Activated T-helper 2 cell treated with anti-CD3 and anti-CD28 coated beads, Interferon-gamma antibody, Interleukin-2, Interleukin-4, amounts not matched to agents 10 μg/mL and 5 μg/mL and 100 μg/mL, durations not matched to agents 14 hours and 24 hours and 36 hours (primary cell): ENCODE measurements around the gene LAPTM4A. TPM values are rescaled to one million over a fixed set of nuclear protein-coding genes. Genes with fewer than 3 reads are reported as not detected.
"Not testable (repeated sequence)": the region's sequence is repeated elsewhere in the genome, so short reads cannot be mapped to it uniquely, and the experiment has no call there.

ENCODE experiments used
- DNase-seq: peaks from one replicate; pipeline ENCODE4 v3.0.0; 2021; ENCODE audit warnings: low spot score
- H3K27ac Mint-ChIP-seq: one replicate; pipeline ENCODE4 v1.8.0; 2021; ENCODE audit warnings: mixed read lengths
- H3K27me3 Mint-ChIP-seq: one replicate; pipeline ENCODE4 v1.8.0; 2021; ENCODE audit warnings: low read depth, mixed read lengths
- H3K36me3 Mint-ChIP-seq: one replicate; pipeline ENCODE4 v1.8.0; 2021; ENCODE audit warnings: low read depth, mixed read lengths
- H3K4me1 Mint-ChIP-seq: one replicate; pipeline ENCODE4 v1.8.0; 2021; ENCODE audit warnings: low read depth, mixed read lengths
- H3K4me3 Mint-ChIP-seq: one replicate; pipeline ENCODE4 v1.8.0; 2021; ENCODE audit warnings: low read depth, mild to moderate bottlenecking, moderate library complexity, mixed read lengths
- H3K9me3 Mint-ChIP-seq: one replicate; pipeline ENCODE4 v1.8.0; 2021; ENCODE audit warnings: mixed read lengths
- intact Hi-C: fragments of 100-400 bp; cut with micrococcal nuclease; formaldehyde crosslinking; loops from one replicate; pipeline ENCODE4 v1.15.1; 2023
- total RNA-seq: library from RNA; stranded (reverse); gene quantifications from 2 replicates; pipeline ENCODE4 v1.2.3, GENCODE V29; 2022

Gene LAPTM4A
- total RNA-seq, 1 donor from 2014 or later: 27.3 TPM

DNA sequence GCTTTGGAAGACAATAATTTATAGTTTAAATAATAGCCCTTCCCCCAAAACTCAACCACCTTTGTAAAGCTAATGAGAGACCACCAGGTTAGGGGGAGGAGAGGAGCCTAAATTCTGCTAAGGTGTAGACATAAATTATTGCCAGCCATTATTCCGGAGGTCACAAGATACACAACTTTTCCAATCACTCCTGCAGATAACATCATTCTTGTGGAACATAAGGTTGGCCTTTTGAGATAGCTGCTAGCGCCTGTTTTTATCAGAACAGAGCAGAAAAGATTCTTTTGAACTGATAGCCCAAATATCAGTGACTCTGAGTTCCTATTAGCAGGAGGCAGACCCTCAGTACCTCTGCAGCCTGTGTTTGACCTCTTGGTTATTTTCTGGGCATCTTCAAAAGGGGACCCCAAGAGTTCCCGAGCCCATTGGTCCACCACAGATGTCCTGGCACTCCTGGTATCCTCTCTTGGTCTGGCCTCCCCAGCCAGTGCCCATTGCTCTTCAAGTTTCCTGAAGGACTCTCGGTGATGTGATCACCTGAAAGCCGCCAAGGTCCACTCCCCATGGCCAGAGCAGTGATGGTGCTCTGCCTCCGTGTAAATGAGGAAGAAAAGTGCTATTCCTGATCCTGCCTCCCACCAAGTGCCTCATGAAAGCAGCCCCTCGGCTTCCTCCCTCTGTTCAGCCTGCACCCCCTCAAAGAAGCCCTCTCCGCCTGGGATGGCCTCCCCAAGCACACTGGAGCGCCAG, 38.5 kb upstream of the LAPTM4A start:
- no peaks in the 10 kb centered on the region for H3K9me3 Mint-ChIP-seq
- peaks cover 6% of the 10 kb centered on the region for H3K27me3 Mint-ChIP-seq
- H3K4me3 Mint-ChIP-seq: no peak overlapping the region
- intact Hi-C loops: no loop called here
- no peaks in the 10 kb centered on the region for H3K36me3 Mint-ChIP-seq
- DNase-seq: no peak
- no peaks in the 10 kb centered on the region for H3K4me1 Mint-ChIP-seq
- no peak overlapping the region for H3K27ac Mint-ChIP-seq

DNA sequence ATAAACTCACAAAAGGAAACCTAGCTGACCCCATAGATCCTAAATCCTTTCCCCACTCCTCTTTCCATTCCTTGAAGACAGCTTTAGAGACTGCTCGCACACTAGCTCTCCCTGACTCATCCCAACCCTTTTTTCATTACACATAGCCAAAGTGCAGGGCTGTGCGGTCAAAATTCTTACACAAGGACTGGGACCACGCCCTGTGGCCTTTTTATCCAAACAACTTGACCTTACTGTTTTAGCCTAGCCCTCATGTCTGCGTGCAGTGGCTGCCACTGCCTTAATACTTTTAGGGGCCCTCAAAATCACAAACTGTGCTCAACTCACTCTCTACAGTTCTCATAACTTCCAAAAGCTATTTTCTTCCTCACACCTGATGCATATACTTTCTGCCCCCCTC, 34.5 kb upstream of the LAPTM4A start:
- H3K36me3 Mint-ChIP-seq, H3K4me1 Mint-ChIP-seq, DNase-seq, H3K27ac Mint-ChIP-seq, H3K4me3 Mint-ChIP-seq, H3K9me3 Mint-ChIP-seq, H3K27me3 Mint-ChIP-seq, intact Hi-C loops: not testable (repeated sequence)

DNA sequence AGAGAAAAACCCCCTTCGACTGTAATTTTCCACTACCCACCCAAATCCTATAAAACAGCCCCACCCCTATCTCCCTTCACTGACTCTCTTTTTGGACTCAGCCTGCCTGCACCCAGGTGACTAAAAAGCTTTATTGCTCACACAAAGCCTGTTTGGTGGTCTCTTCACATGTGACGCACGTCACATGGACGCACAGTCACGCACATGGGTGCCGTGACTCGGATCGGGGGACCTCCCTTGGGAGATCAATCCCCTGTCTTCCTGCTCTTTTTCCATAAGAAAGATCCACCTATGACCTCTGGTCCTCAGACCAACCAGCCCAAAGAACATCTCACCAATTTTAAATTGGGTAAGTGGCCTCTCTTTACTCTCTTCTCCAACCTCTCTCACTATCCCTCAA, 31.4 kb upstream of the LAPTM4A start:
- H3K4me1 Mint-ChIP-seq, H3K27me3 Mint-ChIP-seq, H3K27ac Mint-ChIP-seq, intact Hi-C loops, H3K4me3 Mint-ChIP-seq, H3K36me3 Mint-ChIP-seq, DNase-seq, H3K9me3 Mint-ChIP-seq: not testable (repeated sequence)

DNA sequence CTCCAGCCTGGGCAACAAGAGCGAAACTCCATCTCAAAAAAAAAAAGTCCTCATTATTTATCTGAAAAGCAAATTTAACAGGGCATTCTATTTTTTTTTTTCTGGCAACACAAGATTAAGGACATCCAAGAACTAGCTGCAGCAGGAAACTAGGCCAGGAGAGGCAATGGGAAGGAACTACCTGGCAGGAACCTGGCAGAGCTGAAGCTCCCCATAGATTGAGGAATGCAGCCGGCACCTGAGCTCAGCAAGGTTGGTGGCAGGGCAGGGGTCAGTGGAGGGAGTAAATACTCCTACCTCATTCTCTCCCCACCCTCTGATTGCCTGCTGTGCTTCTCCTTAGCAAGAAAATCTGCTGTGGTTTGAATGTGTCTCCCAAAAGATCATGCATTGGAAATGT, 30.4 kb upstream of the LAPTM4A start:
- H3K9me3 Mint-ChIP-seq: no peaks in the 10 kb centered on the region
- no peak for DNase-seq
- H3K27ac Mint-ChIP-seq: no peak overlapping the region
- no peak overlapping the region for H3K4me3 Mint-ChIP-seq
- H3K27me3 Mint-ChIP-seq: peaks cover 4% of the 10 kb centered on the region
- H3K4me1 Mint-ChIP-seq: no peaks in the 10 kb centered on the region
- intact Hi-C loops: no loop called here
- H3K36me3 Mint-ChIP-seq: no peaks in the 10 kb centered on the region

DNA sequence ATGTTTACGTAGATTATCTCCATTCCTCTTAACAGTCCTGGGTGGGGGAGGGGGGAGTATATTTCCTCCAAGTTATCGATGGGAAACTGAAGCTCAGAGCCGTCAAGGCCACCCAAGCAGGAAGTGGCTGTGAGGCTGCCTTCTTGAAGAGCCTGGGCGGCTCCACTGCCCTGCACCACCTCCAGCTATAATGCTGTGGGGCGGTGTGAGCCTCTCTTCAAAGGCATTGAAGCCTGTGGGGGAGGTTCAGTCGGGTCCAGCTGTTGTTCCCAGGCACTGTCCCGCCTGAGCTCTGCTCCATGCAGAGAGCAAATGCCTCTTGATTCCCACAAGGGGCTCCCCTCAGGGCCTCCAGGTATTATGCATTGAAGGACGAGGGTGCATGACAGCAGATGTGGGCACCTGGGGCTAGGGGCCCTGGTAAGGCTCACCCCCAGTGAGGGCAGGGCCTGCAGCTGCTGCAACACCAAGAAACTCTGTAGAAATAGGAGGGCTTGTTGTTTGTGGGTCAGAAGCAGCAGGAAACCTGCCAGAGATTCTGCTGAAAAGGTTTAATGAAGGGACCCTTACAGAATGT, 29.5 kb upstream of the LAPTM4A start:
- Mint-ChIP-seq H3K4me3 (no peak overlapping the region), H3K27me3 (peaks cover 9% of the 10 kb centered on the region), H3K4me1 (no peaks in the 10 kb centered on the region), H3K36me3 (no peaks in the 10 kb centered on the region), H3K9me3 (no peaks in the 10 kb centered on the region), H3K27ac (no peak overlapping the region)
- no peak for DNase-seq
- intact Hi-C loops: no loop called here

DNA sequence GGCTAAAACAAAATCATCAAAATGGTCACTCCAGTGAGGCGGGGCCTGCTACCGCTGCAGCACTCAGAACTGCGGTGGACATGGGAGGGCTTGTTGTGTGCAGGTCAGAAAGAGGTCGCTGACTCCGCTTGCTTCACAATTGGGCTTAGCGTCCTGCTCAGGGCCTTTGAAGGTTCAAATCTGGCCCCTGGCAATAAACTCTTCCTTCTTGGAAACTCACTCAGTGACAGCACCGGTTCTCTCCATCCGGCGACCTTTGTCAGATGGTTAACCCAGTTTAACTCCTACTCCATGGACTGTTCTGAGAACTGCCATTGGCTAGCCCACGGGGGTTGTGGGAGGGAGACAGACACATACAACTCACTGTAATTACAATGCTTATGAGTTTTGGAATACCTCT, 29.0 kb upstream of the LAPTM4A start:
- no peak overlapping the region for H3K4me3 Mint-ChIP-seq
- intact Hi-C loops: no loop called here
- peaks cover 9% of the 10 kb centered on the region for H3K27me3 Mint-ChIP-seq
- H3K27ac Mint-ChIP-seq: no peak overlapping the region
- no peak for DNase-seq
- H3K36me3 Mint-ChIP-seq: no peaks in the 10 kb centered on the region
- no peaks in the 10 kb centered on the region for H3K9me3 Mint-ChIP-seq
- H3K4me1 Mint-ChIP-seq: no peaks in the 10 kb centered on the region

DNA sequence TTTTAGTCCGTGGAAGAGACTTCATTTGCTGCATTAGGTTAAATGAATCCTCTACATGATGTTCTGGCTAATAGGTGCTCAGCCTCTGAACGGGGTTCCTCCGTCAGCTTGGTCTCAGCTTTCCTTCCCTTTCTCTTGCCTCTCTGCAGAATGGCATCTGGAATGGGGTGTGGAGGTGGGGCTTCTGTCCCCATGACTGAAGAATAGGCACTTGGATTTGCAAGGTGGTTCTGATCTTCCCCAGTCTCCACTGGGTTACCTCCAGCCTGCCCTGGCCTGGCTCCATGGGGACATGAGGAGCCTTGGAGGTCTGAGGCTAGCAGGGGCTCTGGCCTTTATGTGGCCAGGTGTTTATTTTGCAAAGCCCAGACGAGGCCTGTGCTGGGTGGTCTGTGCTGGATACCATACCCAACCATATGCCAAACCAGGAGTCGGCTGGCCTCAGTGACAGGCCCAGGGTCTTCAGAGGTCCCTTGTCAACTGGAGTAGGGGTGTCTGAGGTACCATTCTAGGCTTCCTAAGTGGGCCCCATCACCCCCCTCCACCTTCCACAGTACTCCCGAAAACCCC, 28.2 kb upstream of the LAPTM4A start:
- intact Hi-C loops: no loop called here
- peaks cover 9% of the 10 kb centered on the region for H3K27me3 Mint-ChIP-seq
- no peak overlapping the region for H3K4me3 Mint-ChIP-seq
- H3K27ac Mint-ChIP-seq: no peak overlapping the region
- no peaks in the 10 kb centered on the region for H3K4me1 Mint-ChIP-seq
- no peaks in the 10 kb centered on the region for H3K36me3 Mint-ChIP-seq
- no peak for DNase-seq
- H3K9me3 Mint-ChIP-seq: no peaks in the 10 kb centered on the region

DNA sequence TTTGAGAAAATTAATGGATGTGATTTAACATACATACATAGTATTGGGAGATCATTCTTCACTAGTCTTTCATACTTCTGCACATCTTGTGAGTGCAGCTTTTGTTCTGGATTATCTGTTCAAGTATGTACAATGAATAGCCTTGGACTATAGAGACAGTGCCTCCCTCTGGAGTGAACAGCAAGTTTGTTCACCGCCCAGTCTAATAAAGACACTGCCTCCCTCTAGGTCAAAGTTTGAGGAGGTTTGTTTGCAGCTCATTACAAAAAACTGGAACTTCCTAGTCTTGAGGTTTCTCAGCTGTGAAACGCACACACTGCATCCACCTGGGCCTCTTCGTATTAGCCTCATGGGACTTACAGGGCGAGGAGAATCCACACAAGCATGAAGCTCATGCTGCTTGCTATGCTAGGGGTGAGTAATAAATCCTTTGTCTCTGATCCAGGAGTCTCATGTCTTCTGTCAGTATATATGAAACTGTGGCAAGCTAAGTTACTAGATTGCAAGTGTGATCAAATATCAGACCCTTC, 26.0 kb upstream of the LAPTM4A start:
- no peaks in the 10 kb centered on the region for H3K36me3 Mint-ChIP-seq
- H3K9me3 Mint-ChIP-seq: no peaks in the 10 kb centered on the region
- intact Hi-C loops: no loop called here
- DNase-seq: no peak
- H3K27me3 Mint-ChIP-seq: peaks cover 9% of the 10 kb centered on the region
- H3K4me3 Mint-ChIP-seq: no peak overlapping the region
- H3K4me1 Mint-ChIP-seq: no peaks in the 10 kb centered on the region
- no peak overlapping the region for H3K27ac Mint-ChIP-seq

DNA sequence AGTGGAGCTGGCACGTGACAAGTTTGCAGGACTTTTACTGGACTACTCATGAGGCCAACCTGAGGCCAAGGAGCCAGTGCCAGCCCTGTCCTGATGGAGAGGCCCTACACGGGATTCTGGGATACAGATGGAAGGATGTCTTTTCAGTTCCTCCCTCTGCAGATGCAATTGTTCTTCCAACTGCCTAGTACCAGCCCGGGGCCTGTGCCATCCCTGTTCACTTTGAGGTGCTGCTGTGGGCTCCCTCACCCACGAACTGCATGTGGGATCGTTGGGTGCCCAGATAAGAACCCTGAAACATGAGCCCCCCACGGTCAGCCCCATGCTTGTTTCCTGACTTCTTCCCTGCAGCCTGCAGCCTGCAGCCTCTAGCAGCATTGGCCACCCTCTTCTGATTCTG, 25.3 kb upstream of the LAPTM4A start:
- Mint-ChIP-seq H3K27ac (no peak overlapping the region), H3K27me3 (peaks cover 10% of the 10 kb centered on the region), H3K9me3 (no peaks in the 10 kb centered on the region), H3K4me1 (no peaks in the 10 kb centered on the region), H3K4me3 (no peak overlapping the region), H3K36me3 (no peaks in the 10 kb centered on the region)
- intact Hi-C loops: no loop called here
- no peak for DNase-seq

DNA sequence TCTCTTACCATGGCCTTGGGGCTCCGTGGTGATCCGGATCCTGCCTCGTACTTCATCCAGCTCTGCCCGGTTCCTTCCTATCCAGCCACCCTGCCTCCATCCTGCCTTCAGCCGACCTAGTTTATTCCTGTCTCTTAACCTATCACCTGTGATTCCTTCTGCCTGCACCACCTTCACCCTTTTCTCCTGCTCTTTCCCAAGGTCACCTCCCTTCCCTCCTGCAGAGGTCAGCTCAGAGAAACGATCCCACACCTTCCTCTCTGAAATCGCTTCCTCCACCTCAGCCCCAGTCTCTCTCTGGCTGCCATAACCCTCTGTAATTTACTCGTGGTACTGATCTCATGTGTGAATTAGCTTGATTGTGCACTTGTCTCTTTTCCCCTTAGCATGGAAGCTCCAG, 23.5 kb upstream of the LAPTM4A start:
- Mint-ChIP-seq H3K27me3 (peaks cover 10% of the 10 kb centered on the region), H3K4me1 (no peaks in the 10 kb centered on the region)

DNA sequence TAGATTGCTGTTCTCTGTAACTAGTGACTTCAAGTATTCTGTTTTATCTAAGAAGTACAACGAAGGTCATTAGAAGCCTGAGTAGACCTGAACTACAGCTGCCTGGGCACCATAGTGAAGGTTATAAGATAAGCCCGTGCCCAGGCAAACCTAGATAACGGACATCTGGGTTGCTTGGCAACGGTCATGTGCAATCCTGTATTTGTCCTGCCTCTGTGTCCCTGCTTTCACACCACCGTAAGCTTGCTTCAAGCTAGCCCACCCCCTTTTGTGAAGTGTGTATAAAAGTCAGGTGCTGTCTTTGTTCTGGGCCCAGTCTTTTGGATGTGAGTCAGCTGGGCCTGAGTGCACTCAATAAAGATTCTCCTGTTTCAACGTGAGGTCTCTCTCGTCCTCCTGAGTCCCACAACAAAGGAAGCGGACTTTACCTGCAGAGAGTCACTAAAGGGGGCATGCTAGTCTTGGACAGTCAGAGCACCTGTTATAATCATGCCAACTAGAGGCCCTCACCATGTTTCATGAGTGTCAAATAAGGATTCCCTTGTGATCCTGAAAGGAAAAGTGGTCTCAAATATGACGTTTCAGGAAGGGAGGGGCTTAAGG, 22.7 kb upstream of the LAPTM4A start:
- H3K4me3 Mint-ChIP-seq, H3K27ac Mint-ChIP-seq, H3K9me3 Mint-ChIP-seq, DNase-seq, intact Hi-C loops, H3K4me1 Mint-ChIP-seq, H3K36me3 Mint-ChIP-seq: not testable (repeated sequence)
- H3K27me3 Mint-ChIP-seq: peaks cover 10% of the 10 kb centered on the region

More for the DNA sequence above, 23.5 kb upstream of the LAPTM4A start:
- H3K36me3 Mint-ChIP-seq: no peaks in the 10 kb centered on the region
- no peaks in the 10 kb centered on the region for H3K9me3 Mint-ChIP-seq
- no peak overlapping the region for H3K4me3 Mint-ChIP-seq
- DNase-seq: no peak
- intact Hi-C loops: no loop called here
- H3K27ac Mint-ChIP-seq: no peak overlapping the region

DNA sequence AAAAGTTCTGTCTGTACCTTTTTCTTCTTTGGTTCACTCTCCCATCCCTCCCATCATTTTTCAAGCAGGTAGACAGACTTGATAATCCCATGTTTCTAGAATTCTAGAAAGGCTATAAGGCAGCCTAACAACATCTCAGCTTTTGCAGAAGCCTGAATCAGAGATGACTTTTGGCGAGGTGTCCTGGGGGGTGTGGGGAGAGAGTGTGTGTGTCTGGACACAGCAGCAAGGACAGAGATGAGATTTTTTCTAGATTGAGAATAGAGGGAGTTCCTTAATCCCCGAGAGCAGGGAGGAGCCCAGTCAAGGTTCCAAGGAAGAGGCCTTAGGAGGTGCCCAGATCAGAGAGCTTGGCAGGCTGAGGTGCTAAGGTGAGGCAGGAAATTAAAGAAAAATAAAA, 22.0 kb upstream of the LAPTM4A start:
- Mint-ChIP-seq H3K4me1 (no peaks in the 10 kb centered on the region), H3K27me3 (peaks cover 10% of the 10 kb centered on the region), H3K9me3 (no peaks in the 10 kb centered on the region), H3K27ac (no peak overlapping the region), H3K36me3 (no peaks in the 10 kb centered on the region), H3K4me3 (no peak overlapping the region)
- intact Hi-C loops: no loop called here
- no peak for DNase-seq
